Right forelimb (tissue), 1 donor: ENCODE results near the gene PTP4A1.
"Not testable (repeated sequence)": the region's sequence is repeated elsewhere in the genome, so short reads cannot be mapped to it uniquely, and the experiment has no call there.

ENCODE experiments used
- DNase-seq: peaks from one replicate; pipeline ENCODE4 v3.0.0-alpha.2; 2018

Gene PTP4A1

GRCh38 chr6:63572044-63572746, at the start of gene PTP4A1, which contains the start of gene LOC128125822:
PTP4A1 (plus strand) TSS chr6:63572480; CDS start chr6:63576881, 4,401 bp downstream.
LOC128125822 (plus strand) TSS chr6:63572480.
- peak; percentile 99 for DNase-seq

GRCh38 chr6:63522911-63523287, 49.4 kb upstream of the PTP4A1 start:
- DNase-seq: not testable (repeated sequence)

GRCh38 chr6:63523630-63524029, 48.6 kb upstream of the PTP4A1 start:
- DNase-seq: no peak

GRCh38 chr6:63525186-63525878, 46.9 kb upstream of the PTP4A1 start:
- DNase-seq: no peak

- DNase-seq: no peak
Measured at GRCh38 chr6:63526931-63527330, 45.3 kb upstream of the PTP4A1 start.

- no peak for DNase-seq
Measured at GRCh38 chr6:63527658-63528514, 44.4 kb upstream of the PTP4A1 start.

- DNase-seq: no peak
Measured at GRCh38 chr6:63529498-63529897, 42.8 kb upstream of the PTP4A1 start.

- no peak for DNase-seq
Measured at GRCh38 chr6:63530182-63530581, 42.1 kb upstream of the PTP4A1 start.

- no peak for DNase-seq
Measured at GRCh38 chr6:63530991-63531390, 41.3 kb upstream of the PTP4A1 start.

GRCh38 chr6:63533026-63533425, 39.3 kb upstream of the PTP4A1 start:
- no peak for DNase-seq

GRCh38 chr6:63533952-63534351, 38.3 kb upstream of the PTP4A1 start:
- no peak for DNase-seq

- no peak for DNase-seq
Measured at GRCh38 chr6:63537201-63537958, 34.9 kb upstream of the PTP4A1 start.

- DNase-seq: no peak
Measured at GRCh38 chr6:63537959-63538300, 34.4 kb upstream of the PTP4A1 start.

GRCh38 chr6:63538550-63538949, 33.7 kb upstream of the PTP4A1 start:
- no peak for DNase-seq

GRCh38 chr6:63543001-63543400, 29.3 kb upstream of the PTP4A1 start:
- DNase-seq: no peak

- DNase-seq: no peak
Measured at GRCh38 chr6:63543982-63544381, 28.3 kb upstream of the PTP4A1 start.

- DNase-seq: no peak
Measured at GRCh38 chr6:63546236-63546635, 26.0 kb upstream of the PTP4A1 start.

GRCh38 chr6:63546697-63547096, 25.6 kb upstream of the PTP4A1 start:
- no peak for DNase-seq

- DNase-seq: no peak
Measured at GRCh38 chr6:63549076-63549475, 23.2 kb upstream of the PTP4A1 start.

- no peak for DNase-seq
Measured at GRCh38 chr6:63553208-63553607, 19.1 kb upstream of the PTP4A1 start.

GRCh38 chr6:63553900-63554299, 18.4 kb upstream of the PTP4A1 start:
- no peak for DNase-seq

- no peak for DNase-seq
Measured at GRCh38 chr6:63554782-63555181, 17.5 kb upstream of the PTP4A1 start.

- no peak for DNase-seq
Measured at GRCh38 chr6:63556369-63556768, 15.9 kb upstream of the PTP4A1 start.
